ENCODE results near the gene ELAVL3.
A peak's percentile ranks its signal among the peaks of the same experiment; 100 is the strongest.

Gene ELAVL3

GRCh38 chr19:11405846-11406643 lies 74.8 kb downstream of the ELAVL3 start:
- peak; percentile 37 for DNase-seq

GRCh38 chr19:11404588-11405222 lies 76.1 kb downstream of the ELAVL3 start:
- no peak for DNase-seq

GRCh38 chr19:11401808-11402543 lies 78.9 kb downstream of the ELAVL3 start:
- no peak for DNase-seq
